Activated naive CD4-positive, alpha-beta T cell treated with anti-CD3 and anti-CD28 coated beads for 36 hours (primary cell): Measurements from ENCODE around the gene NRF1. TPM values are rescaled to one million over a fixed set of nuclear protein-coding genes. Genes with fewer than 3 reads are reported as not detected.
"Not testable (repeated sequence)": the region's sequence is repeated elsewhere in the genome, so short reads cannot be mapped to it uniquely, and the experiment has no call there.

Experiments
- CTCF ChIA-PET: fragments of 350-600 bp; sonication (Branson Sonifier 250); formaldehyde crosslinking; loops from one replicate; lab custom pipeline; 2021; ENCODE audit warnings: antibody characterized with exemption; lab: Charles Lee
- DNase-seq: peaks from one replicate; pipeline ENCODE4 v3.0.0-alpha.2; 2020
- H3K27ac Mint-ChIP-seq: one replicate; pipeline ENCODE4 v1.8.0; 2021; ENCODE audit warnings: mild to moderate bottlenecking, mixed read lengths
- H3K27me3 Mint-ChIP-seq: one replicate; pipeline ENCODE4 v1.8.0; 2021; ENCODE audit warnings: low read depth, mixed read lengths
- H3K36me3 Mint-ChIP-seq: one replicate; pipeline ENCODE4 v1.8.0; 2021; ENCODE audit warnings: low read depth, mixed read lengths
- H3K4me1 Mint-ChIP-seq: one replicate; pipeline ENCODE4 v1.8.0; 2021; ENCODE audit warnings: low read depth, mixed read lengths
- H3K4me3 Mint-ChIP-seq: one replicate; pipeline ENCODE4 v1.8.0; 2021; ENCODE audit warnings: mild to moderate bottlenecking, moderate library complexity, mixed read lengths
- H3K9me3 Mint-ChIP-seq: one replicate; pipeline ENCODE4 v1.8.0; 2021; ENCODE audit warnings: mixed read lengths
- intact Hi-C: fragments of 100-400 bp; cut with micrococcal nuclease; formaldehyde crosslinking; loops from one replicate; pipeline ENCODE4 v1.15.1; 2023
- total RNA-seq, 2 experiments: library from RNA; stranded (reverse); gene quantifications; one replicate each; pipeline ENCODE4 v1.2.3, GENCODE V29; 2021

The NRF1 gene
- total RNA-seq, 2 experiments from 2014 or later = 18.5 to 21.5 TPM

DNA sequence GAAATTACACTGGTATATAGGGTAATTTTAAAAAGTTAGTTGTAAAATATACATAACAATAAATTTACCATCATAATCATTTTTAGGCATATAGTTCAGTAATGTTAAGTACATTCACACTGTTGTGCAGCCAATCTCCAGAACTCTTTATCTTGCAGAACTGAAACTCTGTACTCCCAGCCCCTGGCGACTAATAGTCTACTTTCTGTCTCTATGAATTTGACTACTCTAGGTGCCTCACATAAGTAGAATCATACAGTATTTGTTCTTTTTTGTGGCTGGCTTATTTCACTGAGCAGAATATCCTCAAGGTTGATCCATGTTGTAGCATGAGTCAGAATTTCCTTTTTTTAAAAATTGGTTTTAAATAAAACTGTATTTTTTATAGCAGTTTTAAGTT, 41.4 kb downstream of the NRF1 start:
- Mint-ChIP-seq H3K4me3 (no peak overlapping the region), H3K9me3 (no peaks in the 10 kb centered on the region), H3K27me3 (no peaks in the 10 kb centered on the region), H3K4me1 (peaks cover 52% of the 10 kb centered on the region), H3K27ac (no peak overlapping the region), H3K36me3 (peaks cover 11% of the 10 kb centered on the region)
- CTCF ChIA-PET = no interaction called here
- intact Hi-C loops = no loop called here
- DNase-seq = peak; percentile 47

- DNase-seq = no peak
- H3K36me3 Mint-ChIP-seq = peaks cover 24% of the 10 kb centered on the region
- CTCF ChIA-PET = interaction anchor here (0.9 kb wide), 1 partner anchor 174 kb away, joined by 3 read pairs; no protein-coding TSS in a partner anchor
- H3K9me3 Mint-ChIP-seq = peaks cover 5% of the 10 kb centered on the region
- H3K27me3 Mint-ChIP-seq = no peaks in the 10 kb centered on the region
- peaks cover 31% of the 10 kb centered on the region for H3K4me1 Mint-ChIP-seq
- intact Hi-C loops = no loop called here
- no peak overlapping the region for H3K4me3 Mint-ChIP-seq
- no peak overlapping the region for H3K27ac Mint-ChIP-seq
Measured at GRCh38 chr7:129655811-129656210, 44.3 kb downstream of the NRF1 start.

GRCh38 chr7:129657363-129657762, 45.8 kb downstream of the NRF1 start:
- peaks cover 16% of the 10 kb centered on the region for H3K9me3 Mint-ChIP-seq
- H3K36me3 Mint-ChIP-seq = peaks cover 39% of the 10 kb centered on the region
- H3K4me1 Mint-ChIP-seq = peaks cover 27% of the 10 kb centered on the region
- no peak overlapping the region for H3K27ac Mint-ChIP-seq
- no peaks in the 10 kb centered on the region for H3K27me3 Mint-ChIP-seq
- intact Hi-C loops = no loop called here
- CTCF ChIA-PET = interaction anchor here (0.7 kb wide), 2 partner anchors 40 to 168 kb away, joined by 3 read pairs; no protein-coding TSS in a partner anchor
- no peak overlapping the region for H3K4me3 Mint-ChIP-seq
- DNase-seq = peak; percentile 11

DNA sequence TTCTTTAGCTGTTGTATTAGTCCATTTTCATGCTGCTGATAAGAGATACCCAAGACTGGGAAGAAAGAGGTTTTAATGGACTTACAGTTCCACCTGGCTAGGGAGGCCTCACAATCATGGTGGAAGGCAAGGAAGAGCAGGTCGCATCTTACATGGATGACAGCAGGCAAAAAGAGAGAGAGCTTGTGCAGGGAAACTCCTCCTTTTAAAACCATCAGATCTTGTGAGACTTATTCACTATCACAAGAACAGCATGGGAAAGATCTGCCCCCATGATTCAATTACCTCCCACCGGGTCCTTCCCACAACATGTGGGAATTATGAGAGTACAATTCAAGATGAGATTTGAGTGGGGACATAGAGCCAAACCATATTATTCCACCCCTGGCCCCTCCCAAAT, 48.4 kb downstream of the NRF1 start:
- intact Hi-C loops, H3K4me3 Mint-ChIP-seq, DNase-seq, H3K27ac Mint-ChIP-seq, CTCF ChIA-PET, H3K27me3 Mint-ChIP-seq: not testable (repeated sequence)
- H3K36me3 Mint-ChIP-seq = peaks cover 40% of the 10 kb centered on the region
- peaks cover 16% of the 10 kb centered on the region for H3K9me3 Mint-ChIP-seq
- H3K4me1 Mint-ChIP-seq = peaks cover 14% of the 10 kb centered on the region

- Mint-ChIP-seq H3K27ac (no peak overlapping the region), H3K27me3 (no peaks in the 10 kb centered on the region), H3K4me1 (peaks cover 8% of the 10 kb centered on the region), H3K9me3 (peaks cover 16% of the 10 kb centered on the region), H3K4me3 (no peak overlapping the region), H3K36me3 (peaks cover 40% of the 10 kb centered on the region)
- CTCF ChIA-PET = interaction anchor here (0.7 to 1.0 kb wide), 3 partner anchors 21 to 164 kb away, joined by 4 to 5 read pairs (median 5); no protein-coding TSS in a partner anchor
- no peak for DNase-seq
- intact Hi-C loops = no loop called here
Measured at GRCh38 chr7:129661645-129662182, 50.2 kb downstream of the NRF1 start.

DNA sequence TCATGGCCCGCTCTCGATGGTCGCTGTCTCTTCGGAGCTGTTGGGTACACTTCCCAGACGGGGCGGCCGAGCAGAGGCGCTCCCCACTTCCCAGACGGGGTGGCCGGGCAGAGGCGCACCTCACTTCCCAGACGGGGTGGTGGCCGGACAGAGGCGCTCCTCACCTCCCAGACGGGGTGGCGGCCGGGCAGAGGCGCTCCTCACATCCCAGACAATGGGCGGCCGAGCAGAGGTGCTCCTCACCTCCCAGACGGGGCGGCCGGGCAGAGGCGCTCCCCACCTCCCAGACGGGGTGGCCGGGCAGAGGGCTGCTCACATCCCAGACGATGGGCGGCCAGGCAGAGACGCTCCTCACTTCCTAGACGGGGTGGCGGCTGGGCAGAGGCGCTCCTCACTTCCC, 51.7 kb downstream of the NRF1 start:
- intact Hi-C loops, H3K27me3 Mint-ChIP-seq, H3K27ac Mint-ChIP-seq, H3K4me3 Mint-ChIP-seq, DNase-seq, H3K4me1 Mint-ChIP-seq, CTCF ChIA-PET: not testable (repeated sequence)
- peaks cover 16% of the 10 kb centered on the region for H3K9me3 Mint-ChIP-seq
- peaks cover 35% of the 10 kb centered on the region for H3K36me3 Mint-ChIP-seq

DNA sequence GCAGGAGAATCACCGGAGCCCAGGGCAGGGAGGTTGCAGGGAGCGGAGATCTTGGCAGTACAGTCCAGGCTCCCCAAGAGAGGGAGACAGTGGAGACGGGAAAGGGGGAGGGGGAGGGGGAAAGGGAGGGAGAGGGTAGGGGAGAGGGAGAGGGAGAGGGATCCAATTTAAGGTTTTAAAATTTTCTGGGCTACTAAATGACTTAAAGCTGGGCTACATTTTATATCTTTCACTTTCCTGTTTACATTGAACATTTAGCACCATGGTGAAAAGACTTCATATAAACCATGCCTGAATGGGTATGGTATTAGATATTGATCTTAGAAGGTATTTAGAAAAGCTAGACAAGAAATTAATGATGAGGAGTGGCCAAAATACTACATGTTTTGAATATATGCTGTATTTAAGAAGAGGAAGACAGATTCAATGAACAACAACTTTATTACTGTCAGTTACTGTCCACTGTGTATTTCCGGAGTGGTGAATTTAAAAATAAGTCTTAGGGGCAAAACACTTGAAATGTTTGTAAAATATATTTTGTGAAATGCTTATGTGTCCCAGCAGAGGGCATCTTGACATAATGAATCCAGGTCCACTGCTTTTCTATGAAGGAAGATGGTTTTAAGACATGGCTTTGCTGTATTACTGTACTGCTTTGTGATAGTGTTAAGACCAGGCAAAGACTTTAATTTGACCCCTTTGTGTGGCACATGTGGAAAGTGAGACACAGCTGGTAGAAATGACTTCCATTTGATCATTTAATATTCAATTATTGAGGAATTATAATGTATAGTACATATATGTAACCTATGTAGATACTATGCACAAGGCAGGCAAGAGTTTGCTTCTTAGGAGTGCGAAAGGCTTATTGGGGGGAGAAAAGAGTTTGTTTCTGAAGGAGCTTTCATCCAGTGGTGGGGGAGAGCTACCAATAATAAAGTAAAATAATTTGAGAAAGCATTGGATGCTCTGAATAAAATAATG, 52.8 kb downstream of the NRF1 start:
- Mint-ChIP-seq H3K36me3 (peaks cover 31% of the 10 kb centered on the region), H3K9me3 (peaks cover 16% of the 10 kb centered on the region)
- intact Hi-C loops = loop anchor here (1.0 kb wide), 2 partner anchors 161 to 346 kb away; no protein-coding TSS in a partner anchor

GRCh38 chr7:129665013-129665401, 53.5 kb downstream of the NRF1 start:
- Mint-ChIP-seq H3K27ac (no peak overlapping the region), H3K36me3 (peaks cover 24% of the 10 kb centered on the region), H3K4me1 (peaks cover 4% of the 10 kb centered on the region), H3K9me3 (peaks cover 11% of the 10 kb centered on the region), H3K4me3 (no peak overlapping the region), H3K27me3 (no peaks in the 10 kb centered on the region)
- no peak for DNase-seq
- CTCF ChIA-PET = interaction anchor here (0.6 to 1.6 kb wide), 5 partner anchors 9 to 1167 kb away, joined by 3 to 8 read pairs (median 3); no protein-coding TSS in a partner anchor
- intact Hi-C loops = no loop called here

More for the DNA sequence above, 52.8 kb downstream of the NRF1 start:
- H3K4me1 Mint-ChIP-seq = peaks cover 4% of the 10 kb centered on the region
- no peak for DNase-seq
- no peak overlapping the region for H3K4me3 Mint-ChIP-seq
- H3K27ac Mint-ChIP-seq = no peak overlapping the region
- CTCF ChIA-PET = interaction anchor here (0.9 to 1.6 kb wide), 4 partner anchors 9 to 166 kb away, joined by 3 to 8 read pairs (median 4); no protein-coding TSS in a partner anchor
- no peaks in the 10 kb centered on the region for H3K27me3 Mint-ChIP-seq

DNA sequence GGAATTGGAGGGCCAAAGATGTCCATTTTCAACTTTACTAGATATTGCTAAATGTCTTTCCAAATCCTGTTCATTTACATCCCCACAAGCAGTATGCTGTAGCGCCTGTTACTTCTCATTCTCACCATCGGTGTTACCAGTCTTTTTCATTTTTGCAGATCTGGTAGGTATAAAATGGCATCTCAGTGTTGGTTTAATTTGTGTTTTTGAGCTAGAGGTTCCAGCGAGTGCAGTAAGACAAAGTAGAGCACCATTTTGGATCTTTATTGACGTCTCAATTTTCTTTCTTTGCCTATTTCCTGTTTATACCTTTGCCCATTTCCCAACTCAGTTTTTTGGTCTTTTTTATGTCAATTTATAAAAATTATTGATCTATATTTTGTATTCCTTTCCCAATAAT, 55.6 kb downstream of the NRF1 start:
- DNase-seq = no peak
- CTCF ChIA-PET = interaction anchor here (1.4 kb wide), 1 partner anchor 158 kb away, joined by 5 read pairs; no protein-coding TSS in a partner anchor
- H3K4me3 Mint-ChIP-seq = no peak overlapping the region
- intact Hi-C loops = no loop called here
- H3K4me1 Mint-ChIP-seq = no peaks in the 10 kb centered on the region
- H3K27me3 Mint-ChIP-seq = no peaks in the 10 kb centered on the region
- H3K27ac Mint-ChIP-seq = no peak overlapping the region
- peaks cover under 1% of the 10 kb centered on the region for H3K9me3 Mint-ChIP-seq
- peaks cover 3% of the 10 kb centered on the region for H3K36me3 Mint-ChIP-seq

- intact Hi-C loops = no loop called here
- no peaks in the 10 kb centered on the region for H3K36me3 Mint-ChIP-seq
- no peaks in the 10 kb centered on the region for H3K4me1 Mint-ChIP-seq
- no peak overlapping the region for H3K4me3 Mint-ChIP-seq
- no peaks in the 10 kb centered on the region for H3K9me3 Mint-ChIP-seq
- no peak overlapping the region for H3K27ac Mint-ChIP-seq
- no peak for DNase-seq
- H3K27me3 Mint-ChIP-seq = no peaks in the 10 kb centered on the region
- CTCF ChIA-PET = interaction anchor here (1.4 kb wide), 1 partner anchor 157 kb away, joined by 5 read pairs; no protein-coding TSS in a partner anchor
Measured at GRCh38 chr7:129667551-129667950, 56.0 kb downstream of the NRF1 start.

- Mint-ChIP-seq H3K27ac (no peak overlapping the region), H3K27me3 (no peaks in the 10 kb centered on the region), H3K36me3 (peaks cover 4% of the 10 kb centered on the region), H3K4me3 (no peak overlapping the region), H3K4me1 (no peaks in the 10 kb centered on the region), H3K9me3 (no peaks in the 10 kb centered on the region)
- intact Hi-C loops = no loop called here
- CTCF ChIA-PET = interaction anchor here (0.6 kb wide), 1 partner anchor 307 kb away, joined by 3 read pairs; no protein-coding TSS in a partner anchor
- DNase-seq = no peak
Measured at GRCh38 chr7:129669901-129670300, 58.4 kb downstream of the NRF1 start.

GRCh38 chr7:129670656-129671055, 59.1 kb downstream of the NRF1 start:
- H3K27ac Mint-ChIP-seq = no peak overlapping the region
- H3K27me3 Mint-ChIP-seq = no peaks in the 10 kb centered on the region
- no peaks in the 10 kb centered on the region for H3K9me3 Mint-ChIP-seq
- peaks cover 11% of the 10 kb centered on the region for H3K36me3 Mint-ChIP-seq
- H3K4me3 Mint-ChIP-seq = no peak overlapping the region
- H3K4me1 Mint-ChIP-seq = no peaks in the 10 kb centered on the region
- intact Hi-C loops = no loop called here
- CTCF ChIA-PET = interaction anchor here (0.6 kb wide), 1 partner anchor 306 kb away, joined by 3 read pairs; no protein-coding TSS in a partner anchor
- DNase-seq = no peak
